Measurements from ENCODE around the gene PHF21A. TPM values are rescaled to one million over a fixed set of nuclear protein-coding genes. Genes with fewer than 3 reads are reported as not detected.

Gene PHF21A
- total RNA-seq, 1 donor from 2014 or later: 69.3 TPM

GRCh38 chr11:46038529-46038928, 82.7 kb downstream of the PHF21A start:
- H3K27me3 Mint-ChIP-seq (ENCODE audit: low read depth, unreplicated experiment): no peaks in the 10 kb centered on the region
- Histone ChIP-seq H3K79me2 (ENCODE audit: insufficient read depth, low read length) (no peaks in the 10 kb centered on the region), H4K20me1 (ENCODE audit: insufficient read depth, low read length) (peaks cover 31% of the 10 kb centered on the region), H3K27ac (ENCODE audit: low read depth, low read length) (no peak overlapping the region), H3K27me3 (ENCODE audit: insufficient read depth, low read length) (no peaks in the 10 kb centered on the region), H3K4me2 (ENCODE audit: low read length) (no peak overlapping the region), H2AFZ (ENCODE audit: low read depth, low read length) (no peak overlapping the region), H3K4me3 (ENCODE audit: insufficient read depth, low read depth, low read length) (no peak overlapping the region), H3K36me3 (ENCODE audit: insufficient read depth, low read length) (no peaks in the 10 kb centered on the region), H3K9ac (ENCODE audit: low read length) (no peak overlapping the region), H3K4me1 (ENCODE audit: insufficient read depth, low read length) (no peaks in the 10 kb centered on the region), H3K9me3 (ENCODE audit: insufficient read depth, low read depth, low read length) (no peaks in the 10 kb centered on the region)
- H3K27ac Mint-ChIP-seq (ENCODE audit: unreplicated experiment): no peak overlapping the region
- no peak overlapping the region for H3K4me3 Mint-ChIP-seq (ENCODE audit: unreplicated experiment)
- H3K4me1 Mint-ChIP-seq (ENCODE audit: low read depth, unreplicated experiment): peaks cover 6% of the 10 kb centered on the region
- TF ChIP-seq EZH2 (IDR thresholded peaks at IDR 0.05; ENCODE audit: insufficient read depth, low read length) (no peak), CTCF (IDR thresholded peaks at IDR 0.05; ENCODE audit: insufficient read depth, low read depth, low read length) (no peak)
- DNase-seq (ENCODE audit: low read depth) (no peak), FAIRE-seq (no peak)
- H3K9me3 Mint-ChIP-seq (ENCODE audit: unreplicated experiment): no peaks in the 10 kb centered on the region
- H3K36me3 Mint-ChIP-seq (ENCODE audit: low read depth, unreplicated experiment): no peaks in the 10 kb centered on the region

- Histone ChIP-seq H3K9me3 (ENCODE audit: insufficient read depth, low read depth, low read length) (no peaks in the 10 kb centered on the region), H3K4me1 (ENCODE audit: insufficient read depth, low read length) (no peaks in the 10 kb centered on the region), H3K4me3 (ENCODE audit: insufficient read depth, low read depth, low read length) (no peak overlapping the region), H2AFZ (ENCODE audit: low read depth, low read length) (no peak overlapping the region), H3K4me2 (ENCODE audit: low read length) (no peak overlapping the region), H3K79me2 (ENCODE audit: insufficient read depth, low read length) (no peaks in the 10 kb centered on the region), H3K27me3 (ENCODE audit: insufficient read depth, low read length) (no peaks in the 10 kb centered on the region), H3K27ac (ENCODE audit: low read depth, low read length) (no peak overlapping the region), H3K36me3 (ENCODE audit: insufficient read depth, low read length) (no peaks in the 10 kb centered on the region), H4K20me1 (ENCODE audit: insufficient read depth, low read length) (peaks cover 25% of the 10 kb centered on the region), H3K9ac (ENCODE audit: low read length) (no peak overlapping the region)
- H3K27ac Mint-ChIP-seq (ENCODE audit: unreplicated experiment): no peak overlapping the region
- FAIRE-seq (no peak), DNase-seq (ENCODE audit: low read depth) (no peak)
- TF ChIP-seq CTCF (IDR thresholded peaks at IDR 0.05; ENCODE audit: insufficient read depth, low read depth, low read length) (no peak), EZH2 (IDR thresholded peaks at IDR 0.05; ENCODE audit: insufficient read depth, low read length) (no peak)
- no peaks in the 10 kb centered on the region for H3K9me3 Mint-ChIP-seq (ENCODE audit: unreplicated experiment)
- no peaks in the 10 kb centered on the region for H3K27me3 Mint-ChIP-seq (ENCODE audit: low read depth, unreplicated experiment)
- H3K4me1 Mint-ChIP-seq (ENCODE audit: low read depth, unreplicated experiment): peaks cover 6% of the 10 kb centered on the region
- no peaks in the 10 kb centered on the region for H3K36me3 Mint-ChIP-seq (ENCODE audit: low read depth, unreplicated experiment)
- no peak overlapping the region for H3K4me3 Mint-ChIP-seq (ENCODE audit: unreplicated experiment)
Measured at GRCh38 chr11:46036969-46037368, 84.3 kb downstream of the PHF21A start.

- no peaks in the 10 kb centered on the region for H3K36me3 ChIP-seq (ENCODE audit: insufficient read depth, low read length)
- H3K4me2 ChIP-seq (ENCODE audit: low read length): no peak overlapping the region
- no peaks in the 10 kb centered on the region for H3K9me3 Mint-ChIP-seq (ENCODE audit: unreplicated experiment)
- H3K27me3 Mint-ChIP-seq (ENCODE audit: low read depth, unreplicated experiment): no peaks in the 10 kb centered on the region
- no peak overlapping the region for H3K27ac Mint-ChIP-seq (ENCODE audit: unreplicated experiment)
- FAIRE-seq (no peak), DNase-seq (ENCODE audit: low read depth) (no peak)
- H3K27ac ChIP-seq (ENCODE audit: low read depth, low read length): no peak overlapping the region
- H3K9me3 ChIP-seq (ENCODE audit: insufficient read depth, low read depth, low read length): no peaks in the 10 kb centered on the region
- H3K4me3 Mint-ChIP-seq (ENCODE audit: unreplicated experiment): no peak overlapping the region
- H3K4me3 ChIP-seq (ENCODE audit: insufficient read depth, low read depth, low read length): no peak overlapping the region
- H3K79me2 ChIP-seq (ENCODE audit: insufficient read depth, low read length): no peaks in the 10 kb centered on the region
- peaks cover 10% of the 10 kb centered on the region for H3K4me1 Mint-ChIP-seq (ENCODE audit: low read depth, unreplicated experiment)
- H3K36me3 Mint-ChIP-seq (ENCODE audit: low read depth, unreplicated experiment): no peaks in the 10 kb centered on the region
- peaks cover 25% of the 10 kb centered on the region for H4K20me1 ChIP-seq (ENCODE audit: insufficient read depth, low read length)
- no peaks in the 10 kb centered on the region for H3K4me1 ChIP-seq (ENCODE audit: insufficient read depth, low read length)
- no peak for TF ChIP-seq EZH2 (IDR thresholded peaks at IDR 0.05; ENCODE audit: insufficient read depth, low read length)
- no peak for TF ChIP-seq CTCF (IDR thresholded peaks at IDR 0.05; ENCODE audit: insufficient read depth, low read depth, low read length)
- H3K27me3 ChIP-seq (ENCODE audit: insufficient read depth, low read length): no peaks in the 10 kb centered on the region
- no peak overlapping the region for H3K9ac ChIP-seq (ENCODE audit: low read length)
- no peak overlapping the region for H2AFZ ChIP-seq (ENCODE audit: low read depth, low read length)
Measured at GRCh38 chr11:46036009-46036408, 85.2 kb downstream of the PHF21A start.

Measured in astrocyte (in vitro differentiated cells and primary cell).